Measurements from ENCODE around the gene CLTCL1. TPM values are rescaled to one million over a fixed set of nuclear protein-coding genes. Genes with fewer than 3 reads are reported as not detected.

Gene CLTCL1
- total and polyA plus RNA-seq, 9 of the 15 experiments (the other 6 are each of a cell fraction or from before 2014, with no cell fraction given), result 1.1 to 11.7 (median 5.0) TPM

- TF ChIP-seq ZNF431 (CRISPR knock-in tag; IDR thresholded peaks at IDR 0.05) (no peak), PHB (CRISPR knock-in tag; IDR thresholded peaks at IDR 0.05) (no peak), KLF13 (tag; IDR thresholded peaks at IDR 0.05; ENCODE audit: borderline replicate concordance, low read depth) (no peak), SLC30A9 (CRISPR knock-in tag; IDR thresholded peaks at IDR 0.05) (no peak), ZNF282 (CRISPR knock-in tag; IDR thresholded peaks at IDR 0.05) (peak; percentile 70; the same call in 1 of the 2 replicates), IRF2 (CRISPR knock-in tag; IDR thresholded peaks at IDR 0.05) (peak; percentile 67; the same call in 1 of the 2 replicates), BRF1 (IDR thresholded peaks at IDR 0.05; ENCODE audit: borderline replicate concordance, extremely low read depth, insufficient read length) (no peak), SETDB1 (IDR thresholded peaks at IDR 0.05; ENCODE audit: low read length) (no peak), CBFA2T2 (conservative IDR thresholded peaks at IDR 0.05) (no peak), SUPT5H (IDR thresholded peaks at IDR 0.05) (peak; percentile 10; the same call in 1 of the 2 replicates), KAT2B (IDR thresholded peaks at IDR 0.05; ENCODE audit: low read depth, low read length) (no peak), CEBPG (CRISPR knock-in tag; IDR thresholded peaks at IDR 0.05) (no peak), CEBPG (tag; conservative IDR thresholded peaks at IDR 0.05 in 1 of 2, IDR thresholded peaks at IDR 0.05 in 1 of 2) (no peak), BRCA1 (IDR thresholded peaks at IDR 0.05) (no peak), BRCA1 (CRISPR knock-in tag; IDR thresholded peaks at IDR 0.05) (no peak), MAFF (IDR thresholded peaks at IDR 0.05; ENCODE audit: low read length) (no peak), ZNF583 (CRISPR knock-in tag; IDR thresholded peaks at IDR 0.05) (no peak), E2F3 (CRISPR knock-in tag; IDR thresholded peaks at IDR 0.05) (no peak), HLTF (IDR thresholded peaks at IDR 0.05) (no peak), PRMT5 (CRISPR knock-in tag; IDR thresholded peaks at IDR 0.05) (no peak; the same call in 1 of the 2 replicates), CAMTA2 (CRISPR knock-in tag; conservative IDR thresholded peaks at IDR 0.05) (no peak), POLR2AphosphoS2 (IDR thresholded peaks at IDR 0.05; ENCODE audit: low read length) (0 out of 2 replicates have a peak, but pooled peaks have one; percentile 42), EP400 (IDR thresholded peaks at IDR 0.05) (no peak)
- TF ChIP-seq, protein P1, sequence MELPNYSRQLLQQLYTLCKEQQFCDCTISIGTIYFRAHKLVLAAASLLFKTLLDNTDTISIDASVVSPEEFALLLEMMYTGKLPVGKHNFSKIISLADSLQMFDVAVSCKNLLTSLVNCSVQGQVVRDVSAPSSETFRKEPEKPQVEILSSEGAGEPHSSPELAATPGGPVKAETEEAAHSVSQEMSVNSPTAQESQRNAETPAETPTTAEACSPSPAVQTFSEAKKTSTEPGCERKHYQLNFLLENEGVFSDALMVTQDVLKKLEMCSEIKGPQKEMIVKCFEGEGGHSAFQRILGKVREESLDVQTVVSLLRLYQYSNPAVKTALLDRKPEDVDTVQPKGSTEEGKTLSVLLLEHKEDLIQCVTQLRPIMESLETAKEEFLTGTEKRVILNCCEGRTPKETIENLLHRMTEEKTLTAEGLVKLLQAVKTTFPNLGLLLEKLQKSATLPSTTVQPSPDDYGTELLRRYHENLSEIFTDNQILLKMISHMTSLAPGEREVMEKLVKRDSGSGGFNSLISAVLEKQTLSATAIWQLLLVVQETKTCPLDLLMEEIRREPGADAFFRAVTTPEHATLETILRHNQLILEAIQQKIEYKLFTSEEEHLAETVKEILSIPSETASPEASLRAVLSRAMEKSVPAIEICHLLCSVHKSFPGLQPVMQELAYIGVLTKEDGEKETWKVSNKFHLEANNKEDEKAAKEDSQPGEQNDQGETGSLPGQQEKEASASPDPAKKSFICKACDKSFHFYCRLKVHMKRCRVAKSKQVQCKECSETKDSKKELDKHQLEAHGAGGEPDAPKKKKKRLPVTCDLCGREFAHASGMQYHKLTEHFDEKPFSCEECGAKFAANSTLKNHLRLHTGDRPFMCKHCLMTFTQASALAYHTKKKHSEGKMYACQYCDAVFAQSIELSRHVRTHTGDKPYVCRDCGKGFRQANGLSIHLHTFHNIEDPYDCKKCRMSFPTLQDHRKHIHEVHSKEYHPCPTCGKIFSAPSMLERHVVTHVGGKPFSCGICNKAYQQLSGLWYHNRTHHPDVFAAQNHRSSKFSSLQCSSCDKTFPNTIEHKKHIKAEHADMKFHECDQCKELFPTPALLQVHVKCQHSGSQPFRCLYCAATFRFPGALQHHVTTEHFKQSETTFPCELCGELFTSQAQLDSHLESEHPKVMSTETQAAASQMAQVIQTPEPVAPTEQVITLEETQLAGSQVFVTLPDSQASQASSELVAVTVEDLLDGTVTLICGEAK (IDR thresholded peaks at IDR 0.05), result no peak
- TF ChIP-seq, protein P1 (CRISPR knock-in tag; IDR thresholded peaks at IDR 0.05), result peak; percentile 9; the same call in 1 of the 2 replicates
Observed at GRCh38 chr22:19331474-19331873, 40.0 kb upstream of the CLTCL1 start (continued).
